Heart left ventricle (tissue), 16 donors: ENCODE measurements around the gene NHSL2. TPM values are rescaled to one million over a fixed set of nuclear protein-coding genes. Genes with fewer than 3 reads are reported as not detected.

Source experiments
- ATAC-seq, 4 donors: fragments of 200-7000 bp; cut with Tn5 transposase; one replicate each; pipeline ENCODE4 v1.9.1; 2020 to 2022; ENCODE audit warnings: moderate library complexity in 4 of 4, mild to moderate bottlenecking in 3 of 4, moderate number of reproducible peaks in 1 of 4
- DNase-seq, 5 donors: peaks; one replicate each; pipeline ENCODE4 v3.0.0-alpha.2; 2020
- H3K27ac ChIP-seq, 12 donors: fragments of 200-600 bp; sonication (generic) in 4 of 12; one replicate each; pipeline versions ENCODE4 v1.5.0 to v1.8.0; 2016 to 2022; ENCODE audit warnings: mild to moderate bottlenecking in 2 of 12
- H3K27me3 ChIP-seq, 9 donors: fragments of 200-600 bp; sonication (generic) in 2 of 9; one replicate each; pipeline versions ENCODE4 v1.5.1 to v1.8.0; 2016 to 2022; ENCODE audit warnings: mild to moderate bottlenecking in 3 of 9
- H3K36me3 ChIP-seq, 9 donors: fragments of 200-600 bp; sonication (generic) in 2 of 9; one replicate each; pipeline versions ENCODE4 v1.5.0 to v1.8.0; 2018 to 2022; ENCODE audit warnings: mild to moderate bottlenecking in 2 of 9
- H3K4me1 ChIP-seq, 12 donors: fragments of 200-600 bp; sonication (generic) in 4 of 12; one replicate each; pipeline versions ENCODE4 v1.5.0 to v1.8.0; 2016 to 2022; ENCODE audit warnings: mild to moderate bottlenecking in 3 of 12
- H3K4me3 ChIP-seq, 12 donors: fragments of 200-600 bp; sonication (generic) in 4 of 12; one replicate each; pipeline versions ENCODE4 v1.5.0 to v1.8.0; 2017 to 2022; ENCODE audit warnings: mild to moderate bottlenecking in 9 of 12, moderate library complexity in 4 of 12
- H3K9me3 ChIP-seq, 12 donors: fragments of 200-600 bp; sonication (generic) in 4 of 12; one replicate each; pipeline versions ENCODE4 v1.5.0 to v1.8.0; 2016 to 2022; ENCODE audit warnings: mild to moderate bottlenecking in 1 of 12
- POLR2A ChIP-seq, 2 donors: fragments of 450-650 bp; IDR thresholded peaks; one replicate each; pipeline ENCODE4 v1.6.1; 2017; ENCODE audit warnings: antibody characterized with exemption in 2 of 2, mild to moderate bottlenecking in 2 of 2, moderate library complexity in 2 of 2
- WGBS, 4 donors: extraction: QIAGEN DNeasy Blood & Tissue Kit in 2 of 4; methylation state at CpG; one replicate each; pipeline versions ENCODE4 v1.1.5 to v1.1.7; 2013 to 2018; 5-methylcytosine and 5-hydroxymethylcytosine counted together
- intact Hi-C, 10 donors: fragments of 100-400 bp; cut with DNase I; formaldehyde crosslinking; loops; one replicate each; pipeline versions ENCODE4 v1.11.1 to v1.14.2; 2022
- polyA plus RNA-seq, 2 donors: library from polyadenylated mRNA; stranded (reverse); fragments of 200-250 nt; gene quantifications; one replicate each; pipeline ENCODE4 v1.2.3, GENCODE V29; 2013
- total RNA-seq, 9 donors: library from RNA; depleted of rRNA in 2 of 9; stranded (reverse); fragments of >200 nt in 2 of 9; fragmentation: NEBNext Ultra II Directional in 3 of 9; extraction: Animal tissue kit (Norgen Biotek cat#: 25700) in 3 of 9; gene quantifications; one replicate each; pipeline versions ENCODE4 v1.1.0 to v1.2.4, GENCODE V29; 2016 to 2023
- TF ChIP-seq, protein P1 (sequence below), 12 donors: fragments of 200-600 bp; sonication (generic) in 4 of 12; IDR thresholded peaks; one replicate each; pipeline versions ENCODE4 v1.5.0 to v1.8.0; 2018 to 2022; ENCODE audit warnings: antibody characterized with exemption in 12 of 12, mild to moderate bottlenecking in 5 of 12
- donor health status: ischemic (EF 13 %, LVEDD 7.1; RV severe dilation, severe dysfunction).
- donor health status: healthy with polysubstance abuse.
- donor health status: DM: no; HTN: yes; CAD: no.
- donor health status: DM: no; HTN: no; CAD: no.
- donor health status: ischemic (EF 25% LVEDD 6.9; RV normal size, moderate dysfunction).
- donor health status: ischemic (EF 25% LVEDD 5.7; RV mildly dilated, moderate dysfunction).
- donor health status: healthy.
- donor health status: DM: yes; HTN: yes; CAD: no.
- donor health status: ischemic (EF 35%, LVEDD 5.7; RV mildly dilated, moderate dysfunction).
- donor health status: nonischemic (EF 11% LVEDD 7.7; RV severe dilation, severe dysfunction).
- donor health status: DM: yes; HTN: yes; CAD: no.
- donor health status: PGD.
- donor health status: ischemic (EF 29% LVEDD 5.4; RV normal size, mild dysfunction).
- donor health status: nonischemic (EF 23%, LVEDD 6.1; RV moderate dilation, normal function).

The NHSL2 gene
- total and polyA plus RNA-seq, 11 donors: 1.8 to 14.0 (median 5.8) TPM

DNA sequence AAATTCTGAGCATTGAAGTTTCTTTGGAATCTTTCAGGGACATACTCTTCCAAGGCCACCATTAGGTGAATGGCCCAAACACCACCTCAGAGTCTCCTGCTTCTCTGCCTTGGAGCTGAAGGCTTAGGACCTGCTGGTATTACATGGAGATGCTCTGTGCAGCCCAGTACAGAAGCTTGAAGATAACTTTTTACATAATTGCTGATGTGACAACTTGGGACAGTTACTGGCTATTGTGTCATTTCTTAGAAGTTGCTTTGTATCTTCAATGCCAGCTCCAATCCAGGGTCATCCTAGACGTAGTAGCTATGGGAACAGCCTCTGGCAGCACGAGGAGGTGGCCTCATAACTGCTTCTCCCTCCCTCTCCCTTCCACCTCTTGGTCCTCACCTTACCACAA is 160.6 kb downstream of the NHSL2 start:
- intact Hi-C loops: no loop called here
- H3K27me3 ChIP-seq: peaks cover 0 to 60% (median 0%) of the 10 kb centered on the region in 9 donors
- H3K27ac ChIP-seq: no peak overlapping the region
- TF ChIP-seq, protein P1, sequence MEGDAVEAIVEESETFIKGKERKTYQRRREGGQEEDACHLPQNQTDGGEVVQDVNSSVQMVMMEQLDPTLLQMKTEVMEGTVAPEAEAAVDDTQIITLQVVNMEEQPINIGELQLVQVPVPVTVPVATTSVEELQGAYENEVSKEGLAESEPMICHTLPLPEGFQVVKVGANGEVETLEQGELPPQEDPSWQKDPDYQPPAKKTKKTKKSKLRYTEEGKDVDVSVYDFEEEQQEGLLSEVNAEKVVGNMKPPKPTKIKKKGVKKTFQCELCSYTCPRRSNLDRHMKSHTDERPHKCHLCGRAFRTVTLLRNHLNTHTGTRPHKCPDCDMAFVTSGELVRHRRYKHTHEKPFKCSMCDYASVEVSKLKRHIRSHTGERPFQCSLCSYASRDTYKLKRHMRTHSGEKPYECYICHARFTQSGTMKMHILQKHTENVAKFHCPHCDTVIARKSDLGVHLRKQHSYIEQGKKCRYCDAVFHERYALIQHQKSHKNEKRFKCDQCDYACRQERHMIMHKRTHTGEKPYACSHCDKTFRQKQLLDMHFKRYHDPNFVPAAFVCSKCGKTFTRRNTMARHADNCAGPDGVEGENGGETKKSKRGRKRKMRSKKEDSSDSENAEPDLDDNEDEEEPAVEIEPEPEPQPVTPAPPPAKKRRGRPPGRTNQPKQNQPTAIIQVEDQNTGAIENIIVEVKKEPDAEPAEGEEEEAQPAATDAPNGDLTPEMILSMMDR (IDR thresholded peaks at IDR 0.05): no peak
- no peak for TF ChIP-seq POLR2A (IDR thresholded peaks at IDR 0.05)
- DNase-seq (no peak), ATAC-seq (no peak)
- H3K4me3 ChIP-seq: no peak overlapping the region
- 33 to 85% (median 49%) methylated on average over 2 of the region's 2 CpGs for WGBS, 4 donors
- H3K36me3 ChIP-seq: no peaks in the 10 kb centered on the region
- H3K4me1 ChIP-seq: peaks cover 0 to 5% (median 0%) of the 10 kb centered on the region in 12 donors
- H3K9me3 ChIP-seq: no peaks in the 10 kb centered on the region

DNA sequence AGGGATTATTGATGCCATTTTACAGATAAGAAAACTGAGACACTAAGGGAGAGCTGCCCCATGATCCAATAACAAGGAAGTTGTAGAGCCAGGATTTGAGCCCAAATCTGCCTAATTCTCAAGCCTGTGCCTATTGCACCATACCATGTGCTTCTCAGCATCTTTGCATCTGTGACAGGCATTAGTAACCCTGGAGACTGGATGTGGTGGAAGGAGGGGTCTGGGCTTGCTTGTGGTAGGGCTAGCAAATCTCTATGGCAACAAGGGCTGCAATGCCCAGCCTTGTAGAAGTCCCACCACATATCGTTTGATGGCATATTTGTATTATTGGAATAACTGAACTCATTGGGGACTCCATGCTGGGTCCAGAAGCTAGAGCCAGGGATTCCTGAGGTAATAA is 163.0 kb downstream of the NHSL2 start:
- DNase-seq: no peak
- WGBS, 4 donors: 67 to 100% (median 88%) methylated on average over 1 of the region's 1 CpG
- peaks cover 0 to 12% (median 0%) of the 10 kb centered on the region in 12 donors for H3K4me1 ChIP-seq
- H3K36me3 ChIP-seq: no peaks in the 10 kb centered on the region
- TF ChIP-seq, protein P1 (IDR thresholded peaks at IDR 0.05): no peak
- no peak for TF ChIP-seq POLR2A (IDR thresholded peaks at IDR 0.05)
- no peak for ATAC-seq
- no peak overlapping the region for H3K4me3 ChIP-seq
- no peaks in the 10 kb centered on the region for H3K9me3 ChIP-seq
- H3K27ac ChIP-seq: no peak overlapping the region
- intact Hi-C loops: no loop called here
- peaks cover 0 to 54% (median 0%) of the 10 kb centered on the region in 9 donors for H3K27me3 ChIP-seq

DNA sequence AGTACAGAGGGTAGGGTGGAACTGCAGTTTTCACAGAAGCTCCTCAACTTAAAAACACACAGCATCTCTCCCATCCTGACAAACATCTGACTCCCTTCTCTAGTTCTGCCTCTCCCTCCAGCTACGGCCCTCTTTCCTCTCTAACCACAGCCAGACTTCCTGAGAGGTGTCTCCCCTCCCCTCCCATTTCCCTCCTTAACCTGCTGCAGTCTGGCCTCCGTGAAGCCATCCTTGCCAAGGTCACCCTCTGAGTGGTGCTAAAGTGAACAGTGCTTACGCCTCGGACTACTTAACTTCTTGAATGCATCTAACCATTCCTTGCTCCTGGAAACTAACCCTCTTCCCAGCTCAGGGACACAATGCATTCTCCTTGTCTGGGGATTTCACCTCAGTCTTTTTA is 167.8 kb downstream of the NHSL2 start:
- H3K9me3 ChIP-seq: no peaks in the 10 kb centered on the region
- H3K36me3 ChIP-seq: no peaks in the 10 kb centered on the region
- peak overlapping the region in 8 of 12 donors; percentile 26 to 81 (median 66) for H3K27ac ChIP-seq
- ATAC-seq: no peak
- peaks cover 0 to 31% (median 0%) of the 10 kb centered on the region in 9 donors for H3K27me3 ChIP-seq
- 60 to 71% (median 65%) methylated on average over 4 of the region's 4 CpGs for WGBS, 4 donors
- H3K4me1 ChIP-seq: peaks cover 0 to 24% (median 5%) of the 10 kb centered on the region in 12 donors
- no peak for DNase-seq
- intact Hi-C loops: loop anchor here in 1 of 10 donors (2.0 kb wide), 1 partner anchor 44 kb away; no protein-coding TSS in a partner anchor
- H3K4me3 ChIP-seq: no peak overlapping the region
- no peak for TF ChIP-seq POLR2A (IDR thresholded peaks at IDR 0.05)
- TF ChIP-seq, protein P1 (IDR thresholded peaks at IDR 0.05): no peak

DNA sequence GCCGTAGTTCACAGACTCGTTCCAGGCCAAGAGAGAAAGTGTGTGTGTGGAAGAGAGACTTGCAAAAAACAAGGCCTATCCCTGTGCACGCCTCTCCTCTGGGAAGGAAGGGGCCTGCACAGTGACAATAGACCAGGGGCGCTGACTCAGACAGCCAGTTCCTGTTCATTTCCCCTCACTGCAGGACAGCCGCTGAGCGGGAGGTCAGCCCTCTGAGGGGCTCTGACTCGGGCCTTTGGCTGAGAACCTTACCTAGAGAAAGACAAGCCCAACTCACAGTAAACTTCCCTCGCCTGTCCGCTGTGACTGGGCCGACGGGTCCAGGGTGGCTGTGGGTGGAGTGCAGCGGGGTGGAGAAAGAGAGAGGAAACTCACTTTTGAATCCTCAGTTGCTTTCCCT is 169.0 kb downstream of the NHSL2 start:
- ATAC-seq (peak; percentile 84 to 96 (median 87)), DNase-seq (peak; percentile 57 to 75 (median 62))
- WGBS, 4 donors: 42 to 64% (median 60%) methylated on average over 12 of the region's 12 CpGs
- intact Hi-C loops: loop anchor here in 2 of 10 donors (2.0 to 5.0 kb wide), 2 partner anchors 43 to 48 kb away; no protein-coding TSS in a partner anchor
- peak overlapping the region in 11 of 12 donors; percentile 15 to 57 (median 42) for H3K4me3 ChIP-seq
- TF ChIP-seq POLR2A (IDR thresholded peaks at IDR 0.05): no peak
- TF ChIP-seq, protein P1 (IDR thresholded peaks at IDR 0.05): no peak
- H3K36me3 ChIP-seq: no peaks in the 10 kb centered on the region
- peaks cover 0 to 33% (median 0%) of the 10 kb centered on the region in 9 donors for H3K27me3 ChIP-seq
- H3K27ac ChIP-seq: peak overlapping the region; percentile 43 to 81 (median 74)
- H3K4me1 ChIP-seq: peaks cover 0 to 24% (median 7%) of the 10 kb centered on the region in 12 donors
- no peaks in the 10 kb centered on the region for H3K9me3 ChIP-seq
